ENCODE data around the gene ANKRD42.

- TF ChIP-seq CTCF (IDR thresholded peaks at IDR 0.05), result no peak
- no peak for TF ChIP-seq POLR2A (IDR thresholded peaks at IDR 0.05)
Measured at GRCh38 chr11:83259559-83259958, 66.0 kb downstream of the ANKRD42 start.
